C4-2B (cell line): ENCODE results near the gene F11R.

ENCODE experiments used
- ZFX ChIP-seq: fragments of 450-650 bp; IDR thresholded peaks from 2 replicates; pipeline ENCODE4 v1.6.1; 2017
- TF ChIP-seq, protein P1 (sequence below): fragments of 450-650 bp; conservative IDR thresholded peaks from 2 replicates; pipeline ENCODE4 v1.5.1; 2017; ENCODE audit warnings: mild to moderate bottlenecking

- TF ChIP-seq, protein P1, sequence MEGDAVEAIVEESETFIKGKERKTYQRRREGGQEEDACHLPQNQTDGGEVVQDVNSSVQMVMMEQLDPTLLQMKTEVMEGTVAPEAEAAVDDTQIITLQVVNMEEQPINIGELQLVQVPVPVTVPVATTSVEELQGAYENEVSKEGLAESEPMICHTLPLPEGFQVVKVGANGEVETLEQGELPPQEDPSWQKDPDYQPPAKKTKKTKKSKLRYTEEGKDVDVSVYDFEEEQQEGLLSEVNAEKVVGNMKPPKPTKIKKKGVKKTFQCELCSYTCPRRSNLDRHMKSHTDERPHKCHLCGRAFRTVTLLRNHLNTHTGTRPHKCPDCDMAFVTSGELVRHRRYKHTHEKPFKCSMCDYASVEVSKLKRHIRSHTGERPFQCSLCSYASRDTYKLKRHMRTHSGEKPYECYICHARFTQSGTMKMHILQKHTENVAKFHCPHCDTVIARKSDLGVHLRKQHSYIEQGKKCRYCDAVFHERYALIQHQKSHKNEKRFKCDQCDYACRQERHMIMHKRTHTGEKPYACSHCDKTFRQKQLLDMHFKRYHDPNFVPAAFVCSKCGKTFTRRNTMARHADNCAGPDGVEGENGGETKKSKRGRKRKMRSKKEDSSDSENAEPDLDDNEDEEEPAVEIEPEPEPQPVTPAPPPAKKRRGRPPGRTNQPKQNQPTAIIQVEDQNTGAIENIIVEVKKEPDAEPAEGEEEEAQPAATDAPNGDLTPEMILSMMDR = no peak
- no peak for TF ChIP-seq ZFX
Observed at GRCh38 chr1:161021970-161022353, 1.0 kb upstream of the F11R start.
